GM21360 (cell line): ENCODE results near the gene KCNH3.
"Not testable (repeated sequence)": the region's sequence is repeated elsewhere in the genome, so short reads cannot be mapped to it uniquely, and the experiment has no call there.

Source experiments
- ATAC-seq: cut with Tn5 transposase; IDR thresholded peaks from one replicate; pipeline ENCODE4 v1.9.1; 2021; ENCODE audit warnings: mild to moderate bottlenecking, moderate library complexity; ENCODE audit not compliant: unreplicated experiment

KCNH3 gene

DNA sequence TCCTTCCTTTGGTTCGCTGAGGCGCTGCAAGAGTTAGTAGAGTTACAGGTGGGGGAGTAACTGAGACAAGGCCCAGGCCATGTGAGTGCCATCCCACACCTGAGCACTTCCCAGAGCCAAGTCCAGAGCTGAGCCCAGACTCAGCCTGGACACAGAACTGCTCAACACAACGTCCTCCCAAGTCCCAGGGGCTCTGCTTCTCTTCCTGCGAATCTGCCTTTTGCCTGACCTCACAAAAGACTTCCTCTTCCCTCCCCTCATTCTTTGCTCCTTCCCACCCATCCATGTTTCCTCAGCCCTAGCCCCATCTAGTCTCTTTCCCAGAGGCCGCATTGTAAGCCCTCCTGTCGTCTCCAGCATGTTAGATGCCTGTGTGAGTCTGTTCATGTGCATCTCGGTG is 45.8 kb downstream of the KCNH3 start:
- no peak for ATAC-seq

DNA sequence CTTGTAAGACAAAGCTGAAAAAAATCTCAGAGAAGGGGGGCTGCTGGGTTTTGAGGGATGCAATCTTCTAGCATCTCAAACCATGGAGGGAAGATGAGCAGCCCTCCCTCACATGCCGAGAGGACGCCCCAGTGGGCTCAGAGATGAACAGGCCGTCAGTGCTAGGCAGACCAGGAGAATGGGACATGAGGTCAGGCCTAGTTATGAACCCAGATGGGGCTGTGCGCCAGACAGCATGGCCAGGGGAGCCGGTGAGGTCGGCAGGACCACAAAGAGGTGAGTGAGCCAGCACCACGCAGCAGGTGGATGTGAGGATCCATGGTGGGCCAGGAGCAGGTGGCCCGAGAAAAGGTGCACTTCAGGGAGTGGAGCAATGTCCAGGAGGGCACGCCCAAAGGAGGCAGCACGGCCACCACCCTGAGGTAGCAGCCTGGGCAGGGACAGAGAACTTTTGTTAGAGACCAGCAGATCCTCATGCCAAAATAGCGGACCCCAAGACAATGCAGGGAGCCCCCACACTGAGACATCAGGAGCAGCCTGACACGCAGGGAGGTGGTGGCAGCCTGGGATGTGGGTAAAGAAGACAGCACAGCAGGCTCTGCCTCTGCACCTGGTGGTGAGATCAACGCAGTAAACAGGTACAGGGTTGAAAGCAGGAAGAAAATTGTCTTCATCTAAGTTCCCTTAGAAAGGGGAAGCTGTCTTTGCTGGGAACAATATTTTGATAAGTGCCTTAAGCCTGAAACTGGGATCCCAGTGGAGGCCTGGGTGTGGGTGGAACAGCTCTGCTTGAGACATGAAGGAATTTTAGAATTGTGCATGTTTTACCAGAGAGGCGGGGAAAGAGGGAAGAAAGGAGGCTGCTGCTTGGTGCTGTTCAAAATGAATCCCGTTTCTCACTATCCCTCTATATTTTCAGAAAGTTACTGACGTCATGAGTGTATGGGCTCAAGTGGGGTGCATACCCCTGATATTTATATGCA is 46.9 kb downstream of the KCNH3 start:
- no peak for ATAC-seq

GRCh38 chr12:49587174-49587908 is 48.5 kb downstream of the KCNH3 start:
- no peak for ATAC-seq

- ATAC-seq: no peak
Observed at GRCh38 chr12:49588281-49588680, 49.5 kb downstream of the KCNH3 start.

GRCh38 chr12:49588721-49589516 is 50.1 kb downstream of the KCNH3 start:
- no peak for ATAC-seq

GRCh38 chr12:49598527-49598926 is 59.7 kb downstream of the KCNH3 start:
- ATAC-seq: no peak

DNA sequence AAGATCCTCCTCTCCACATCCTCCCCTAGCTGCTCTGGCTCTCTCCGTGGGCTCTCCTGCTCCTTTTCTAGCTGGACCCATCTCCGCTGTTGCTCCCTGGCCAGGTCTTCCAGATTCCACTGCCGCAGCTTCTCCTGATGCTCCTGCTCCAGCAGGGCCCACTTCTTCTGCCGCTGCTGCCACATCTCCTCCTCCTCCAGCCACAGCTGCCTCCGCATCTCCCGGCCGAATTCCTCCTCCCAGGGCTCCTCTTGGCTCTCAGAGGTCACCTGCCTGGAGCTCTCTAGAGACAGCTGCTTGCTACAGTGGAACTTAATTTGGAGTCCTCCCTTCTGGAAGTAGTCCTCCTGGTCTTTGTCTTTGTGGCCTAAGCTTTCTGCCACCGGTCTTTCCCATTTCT is 61.1 kb downstream of the KCNH3 start:
- ATAC-seq: no peak

GRCh38 chr12:49603721-49604120 is 64.9 kb downstream of the KCNH3 start:
- ATAC-seq: no peak

GRCh38 chr12:49604856-49605255 is 66.0 kb downstream of the KCNH3 start:
- ATAC-seq: no peak

GRCh38 chr12:49605539-49605938 is 66.7 kb downstream of the KCNH3 start, which contains the start of gene FAM186B:
TSS of gene FAM186B (minus strand) at chr12:49605639. CDS start at chr12:49605477, 162 bp downstream.
- ATAC-seq: not testable (repeated sequence)
